ENCODE measurements around the gene CCR5AS.

CCR5AS gene

GRCh38 chr3:46449755-46450552 lies 43.1 kb upstream of the CCR5AS start:
- DNase-seq (ENCODE audit: low spot score), result no peak
- ATAC-seq (ENCODE audit: low FRiP score), result no peak
- TF ChIP-seq CTCF (IDR thresholded peaks at IDR 0.05), result no peak

GRCh38 chr3:46448721-46449120 lies 41.9 kb upstream of the CCR5AS start:
- no peak for TF ChIP-seq CTCF (IDR thresholded peaks at IDR 0.05)
- no peak for ATAC-seq (ENCODE audit: low FRiP score)
- DNase-seq (ENCODE audit: low spot score), result no peak

GRCh38 chr3:46447228-46447985 lies 40.5 kb upstream of the CCR5AS start:
- no peak for ATAC-seq (ENCODE audit: low FRiP score)
- TF ChIP-seq CTCF (IDR thresholded peaks at IDR 0.05), result no peak
- DNase-seq (ENCODE audit: low spot score), result no peak

- TF ChIP-seq CTCF (IDR thresholded peaks at IDR 0.05), result no peak
- ATAC-seq (ENCODE audit: low FRiP score), result no peak
Observed at GRCh38 chr3:46442576-46443530, 36.0 kb upstream of the CCR5AS start.

GRCh38 chr3:46440531-46441294 lies 33.8 kb upstream of the CCR5AS start:
- no peak for ATAC-seq (ENCODE audit: low FRiP score)

More at GRCh38 chr3:46442576-46443530, 36.0 kb upstream of the CCR5AS start:
- DNase-seq (ENCODE audit: low spot score), result no peak

More at GRCh38 chr3:46440531-46441294, 33.8 kb upstream of the CCR5AS start:
- TF ChIP-seq CTCF (IDR thresholded peaks at IDR 0.05), result no peak
- no peak for DNase-seq (ENCODE audit: low spot score)
